Measurements from ENCODE around the gene ARID1B. TPM values are rescaled to one million over a fixed set of nuclear protein-coding genes. Genes with fewer than 3 reads are reported as not detected.

Gene ARID1B
- total RNA-seq, 2 experiments from 2014 or later: 90.1 to 164 TPM

DNA sequence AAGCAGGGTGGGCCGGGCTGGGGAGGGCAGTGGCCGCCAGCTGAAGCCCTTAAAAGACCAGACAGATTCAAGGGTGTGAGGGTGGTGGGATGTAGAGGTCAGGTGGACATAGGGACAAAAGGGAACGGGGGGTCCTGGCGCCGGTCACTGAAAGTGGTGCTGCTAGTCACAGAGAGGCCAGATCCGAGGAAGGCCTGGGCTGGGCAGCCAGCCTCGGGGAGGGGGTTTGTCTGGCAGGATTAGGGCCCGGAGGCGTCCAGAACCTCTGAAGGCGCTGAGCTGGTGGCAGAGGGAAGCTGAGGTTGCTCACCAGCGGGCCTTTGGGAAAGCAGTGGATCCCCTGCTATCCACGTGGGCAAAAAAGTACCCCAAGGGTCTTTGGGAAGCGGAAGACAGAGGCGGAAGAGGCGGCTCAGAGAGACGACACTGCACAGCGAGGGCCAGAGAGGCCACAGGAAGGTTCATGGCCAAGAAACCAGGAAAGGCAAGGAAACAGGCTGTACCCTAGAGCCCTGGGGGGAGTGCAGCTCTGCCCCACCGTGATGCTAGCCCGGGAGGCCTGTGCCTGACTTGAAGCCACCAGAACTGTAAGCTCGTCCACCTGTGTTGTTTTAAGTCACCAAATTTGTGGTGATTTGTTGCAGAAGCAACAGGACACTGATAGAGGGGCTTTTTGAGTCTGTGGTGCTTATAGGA is 440.2 kb downstream of the ARID1B start:
- H3K4me1 ChIP-seq (ENCODE audit: insufficient read depth, low read length, poor library complexity, severe bottlenecking): peaks cover 2% of the 10 kb centered on the region
- ChIA-PET CTCF (ENCODE audit: unreplicated experiment) (no interaction called here), POLR2A (interaction anchor here (0.6 to 0.7 kb wide), 2 partner anchors 11 to 180 kb away, joined by 3 to 4 read pairs; no protein-coding TSS in a partner anchor)
- H3K4me2 ChIP-seq (ENCODE audit: low read length): no peak overlapping the region
- intact Hi-C loops (cut with micrococcal nuclease; ENCODE audit: unreplicated experiment): no loop called here
- H3K4me3 ChIP-seq (ENCODE audit: low read depth, low read length, poor library complexity, severe bottlenecking): no peak overlapping the region
- no peak for DNase-seq (ENCODE audit: low spot score)
- no TSS peak for BruUV-seq (replicated peaks)
- no peaks in the 10 kb centered on the region for H3K9me3 ChIP-seq (ENCODE audit: low read length)
- no peaks in the 10 kb centered on the region for H3K36me3 ChIP-seq (ENCODE audit: insufficient read depth, low read length)
- H3K27ac ChIP-seq (ENCODE audit: low read depth, low read length, poor library complexity, severe bottlenecking): no peak overlapping the region
- H4K20me1 ChIP-seq (ENCODE audit: insufficient read depth, low read length): no peaks in the 10 kb centered on the region
- TF ChIP-seq, protein P1, sequence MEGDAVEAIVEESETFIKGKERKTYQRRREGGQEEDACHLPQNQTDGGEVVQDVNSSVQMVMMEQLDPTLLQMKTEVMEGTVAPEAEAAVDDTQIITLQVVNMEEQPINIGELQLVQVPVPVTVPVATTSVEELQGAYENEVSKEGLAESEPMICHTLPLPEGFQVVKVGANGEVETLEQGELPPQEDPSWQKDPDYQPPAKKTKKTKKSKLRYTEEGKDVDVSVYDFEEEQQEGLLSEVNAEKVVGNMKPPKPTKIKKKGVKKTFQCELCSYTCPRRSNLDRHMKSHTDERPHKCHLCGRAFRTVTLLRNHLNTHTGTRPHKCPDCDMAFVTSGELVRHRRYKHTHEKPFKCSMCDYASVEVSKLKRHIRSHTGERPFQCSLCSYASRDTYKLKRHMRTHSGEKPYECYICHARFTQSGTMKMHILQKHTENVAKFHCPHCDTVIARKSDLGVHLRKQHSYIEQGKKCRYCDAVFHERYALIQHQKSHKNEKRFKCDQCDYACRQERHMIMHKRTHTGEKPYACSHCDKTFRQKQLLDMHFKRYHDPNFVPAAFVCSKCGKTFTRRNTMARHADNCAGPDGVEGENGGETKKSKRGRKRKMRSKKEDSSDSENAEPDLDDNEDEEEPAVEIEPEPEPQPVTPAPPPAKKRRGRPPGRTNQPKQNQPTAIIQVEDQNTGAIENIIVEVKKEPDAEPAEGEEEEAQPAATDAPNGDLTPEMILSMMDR (conservative IDR thresholded peaks at IDR 0.05; ENCODE audit: low read length): no peak
- no peak for TF ChIP-seq EZH2phosphoT487 (IDR thresholded peaks at IDR 0.05; ENCODE audit: borderline replicate concordance, low read depth, low read length)
- no peaks in the 10 kb centered on the region for H3K79me2 ChIP-seq (ENCODE audit: insufficient read depth, low read depth, low read length)
- no peaks in the 10 kb centered on the region for H3K9me2 ChIP-seq (ENCODE audit: insufficient read depth, low read length)
- no peak overlapping the region for H2AFZ ChIP-seq (ENCODE audit: low read length)

DNA sequence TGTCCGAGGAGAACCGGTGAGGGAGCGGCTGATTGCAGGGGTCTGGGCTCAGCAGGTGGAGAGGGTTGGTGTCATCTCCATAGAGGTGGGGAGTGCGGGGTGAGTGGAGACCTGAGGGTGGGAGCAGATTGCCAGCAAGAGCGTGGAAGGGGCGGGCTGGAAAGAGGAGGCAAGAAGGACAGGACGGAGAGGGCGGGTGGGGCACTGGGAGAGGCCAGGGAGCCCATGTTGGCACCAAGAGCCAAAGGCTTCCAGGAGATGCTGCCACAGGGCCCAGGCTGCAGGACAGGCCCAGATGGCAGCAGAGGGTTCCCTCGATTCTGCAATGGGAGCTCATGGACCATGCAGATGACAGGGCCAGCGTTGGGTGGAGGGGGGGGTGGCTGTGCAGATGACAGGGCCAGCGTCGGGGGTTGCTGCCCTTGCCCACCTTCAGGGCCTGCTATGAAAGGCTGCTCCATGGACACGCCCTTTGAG is 440.8 kb downstream of the ARID1B start:
- POLR2A ChIA-PET: interaction anchor here (0.6 to 0.7 kb wide), 2 partner anchors 11 to 179 kb away, joined by 3 to 4 read pairs; no protein-coding TSS in a partner anchor
- H3K36me3 ChIP-seq (ENCODE audit: insufficient read depth, low read length): no peaks in the 10 kb centered on the region
- DNase-seq (ENCODE audit: low spot score): no peak
- no peak overlapping the region for H3K4me3 ChIP-seq (ENCODE audit: low read depth, low read length, poor library complexity, severe bottlenecking)
- peaks cover 8% of the 10 kb centered on the region for H3K4me1 ChIP-seq (ENCODE audit: insufficient read depth, low read length, poor library complexity, severe bottlenecking)
- no peak overlapping the region for H2AFZ ChIP-seq (ENCODE audit: low read length)
- intact Hi-C loops (cut with micrococcal nuclease; ENCODE audit: unreplicated experiment): no loop called here
- H3K9me3 ChIP-seq (ENCODE audit: low read length): no peaks in the 10 kb centered on the region
- BruUV-seq (replicated peaks): no TSS peak
- no peaks in the 10 kb centered on the region for H4K20me1 ChIP-seq (ENCODE audit: insufficient read depth, low read length)
- no peaks in the 10 kb centered on the region for H3K79me2 ChIP-seq (ENCODE audit: insufficient read depth, low read depth, low read length)
- no peaks in the 10 kb centered on the region for H3K9me2 ChIP-seq (ENCODE audit: insufficient read depth, low read length)
- H3K4me2 ChIP-seq (ENCODE audit: low read length): no peak overlapping the region
- CTCF ChIA-PET (ENCODE audit: unreplicated experiment): interaction anchor here (0.8 kb wide), 1 partner anchor 1667 kb away, joined by 3 read pairs; no protein-coding TSS in a partner anchor
- TF ChIP-seq, protein P1 (conservative IDR thresholded peaks at IDR 0.05; ENCODE audit: low read length): no peak
- TF ChIP-seq EZH2phosphoT487 (IDR thresholded peaks at IDR 0.05; ENCODE audit: borderline replicate concordance, low read depth, low read length): no peak
- H3K27ac ChIP-seq (ENCODE audit: low read depth, low read length, poor library complexity, severe bottlenecking): no peak overlapping the region

Measured in OCI-LY7 (cell line).